Measurements from ENCODE around the gene CEACAM8. TPM values are rescaled to one million over a fixed set of nuclear protein-coding genes. Genes with fewer than 3 reads are reported as not detected.

Gene CEACAM8
- not detected for polyA plus RNA-seq (2012; ENCODE audit: insufficient read length, low read depth)

GRCh38 chr19:42594617-42595489, at the start of gene CEACAM8:
CEACAM8 (minus strand) TSS chr19:42594924; CDS start chr19:42594828, 96 bp downstream.
- TF ChIP-seq, protein P1, sequence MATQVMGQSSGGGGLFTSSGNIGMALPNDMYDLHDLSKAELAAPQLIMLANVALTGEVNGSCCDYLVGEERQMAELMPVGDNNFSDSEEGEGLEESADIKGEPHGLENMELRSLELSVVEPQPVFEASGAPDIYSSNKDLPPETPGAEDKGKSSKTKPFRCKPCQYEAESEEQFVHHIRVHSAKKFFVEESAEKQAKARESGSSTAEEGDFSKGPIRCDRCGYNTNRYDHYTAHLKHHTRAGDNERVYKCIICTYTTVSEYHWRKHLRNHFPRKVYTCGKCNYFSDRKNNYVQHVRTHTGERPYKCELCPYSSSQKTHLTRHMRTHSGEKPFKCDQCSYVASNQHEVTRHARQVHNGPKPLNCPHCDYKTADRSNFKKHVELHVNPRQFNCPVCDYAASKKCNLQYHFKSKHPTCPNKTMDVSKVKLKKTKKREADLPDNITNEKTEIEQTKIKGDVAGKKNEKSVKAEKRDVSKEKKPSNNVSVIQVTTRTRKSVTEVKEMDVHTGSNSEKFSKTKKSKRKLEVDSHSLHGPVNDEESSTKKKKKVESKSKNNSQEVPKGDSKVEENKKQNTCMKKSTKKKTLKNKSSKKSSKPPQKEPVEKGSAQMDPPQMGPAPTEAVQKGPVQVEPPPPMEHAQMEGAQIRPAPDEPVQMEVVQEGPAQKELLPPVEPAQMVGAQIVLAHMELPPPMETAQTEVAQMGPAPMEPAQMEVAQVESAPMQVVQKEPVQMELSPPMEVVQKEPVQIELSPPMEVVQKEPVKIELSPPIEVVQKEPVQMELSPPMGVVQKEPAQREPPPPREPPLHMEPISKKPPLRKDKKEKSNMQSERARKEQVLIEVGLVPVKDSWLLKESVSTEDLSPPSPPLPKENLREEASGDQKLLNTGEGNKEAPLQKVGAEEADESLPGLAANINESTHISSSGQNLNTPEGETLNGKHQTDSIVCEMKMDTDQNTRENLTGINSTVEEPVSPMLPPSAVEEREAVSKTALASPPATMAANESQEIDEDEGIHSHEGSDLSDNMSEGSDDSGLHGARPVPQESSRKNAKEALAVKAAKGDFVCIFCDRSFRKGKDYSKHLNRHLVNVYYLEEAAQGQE (IDR thresholded peaks at IDR 0.05; ENCODE audit: insufficient read depth in 1 of 2, low read depth in 2 of 2, low read length in 2 of 2) = no peak
- TF ChIP-seq SIN3A (IDR thresholded peaks at IDR 0.05; ENCODE audit: borderline replicate concordance, insufficient read depth, low read length) = no peak
- TF ChIP-seq FOXP2 (optimal IDR thresholded peaks at IDR 0.05; ENCODE audit: borderline replicate concordance, extremely low read depth, extremely low read length, insufficient read depth) = no peak
- TF ChIP-seq TAF1 (IDR thresholded peaks at IDR 0.05; ENCODE audit: borderline replicate concordance, insufficient read depth, low read length) = no peak
- TF ChIP-seq POLR2AphosphoS5 (IDR thresholded peaks at IDR 0.05; ENCODE audit: low read depth, low read length) = no peak

- TF ChIP-seq SIN3A (IDR thresholded peaks at IDR 0.05; ENCODE audit: borderline replicate concordance, insufficient read depth, low read length) (no peak), FOXP2 (optimal IDR thresholded peaks at IDR 0.05; ENCODE audit: borderline replicate concordance, extremely low read depth, extremely low read length, insufficient read depth) (no peak), POLR2AphosphoS5 (IDR thresholded peaks at IDR 0.05; ENCODE audit: low read depth, low read length) (no peak), TAF1 (IDR thresholded peaks at IDR 0.05; ENCODE audit: borderline replicate concordance, insufficient read depth, low read length) (no peak)
- TF ChIP-seq, protein P1 (IDR thresholded peaks at IDR 0.05; ENCODE audit: insufficient read depth in 1 of 2, low read depth in 2 of 2, low read length in 2 of 2) = no peak
Observed at GRCh38 chr19:42635233-42635539, 40.5 kb upstream of the CEACAM8 start.

DNA sequence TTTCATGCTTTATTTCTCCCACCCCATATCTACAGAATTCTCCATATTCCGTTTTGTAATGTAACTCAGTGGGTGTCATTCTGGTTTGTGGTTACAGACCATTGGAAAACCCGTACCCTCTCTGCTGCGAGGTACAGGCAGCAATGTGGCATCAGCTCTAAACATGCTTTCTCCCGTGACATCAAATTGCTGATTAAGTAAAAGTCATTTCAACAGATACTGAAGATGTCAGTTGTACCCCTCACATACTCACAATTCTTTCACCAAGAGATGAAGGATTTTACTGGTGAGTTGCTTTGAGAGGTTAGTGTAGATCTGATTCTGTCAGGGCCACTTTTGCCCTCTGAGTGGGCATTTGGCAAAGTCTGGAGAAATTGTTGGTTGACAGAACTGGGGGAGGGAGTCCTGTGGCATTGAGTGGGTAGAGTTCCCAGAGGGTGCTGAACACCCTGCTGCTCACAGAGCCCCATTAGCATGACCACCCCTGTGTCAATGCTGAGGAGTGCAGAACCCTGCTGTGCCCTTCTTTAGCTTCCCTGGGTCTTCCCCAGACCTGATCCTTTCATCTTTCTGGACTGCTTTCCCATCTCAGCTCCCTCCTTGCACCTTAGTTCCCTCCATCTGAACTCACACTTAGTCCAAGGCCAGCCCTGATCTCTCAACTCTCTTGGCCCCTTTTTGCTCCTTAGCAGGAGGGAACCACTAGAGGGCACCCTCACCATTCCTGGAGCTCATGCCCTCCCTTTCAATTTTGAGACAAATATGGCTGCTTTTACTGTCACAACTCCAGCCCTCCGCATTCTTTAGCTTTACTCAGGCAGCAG, 39.9 kb upstream of the CEACAM8 start:
- TF ChIP-seq TAF1 (IDR thresholded peaks at IDR 0.05; ENCODE audit: borderline replicate concordance, insufficient read depth, low read length) (no peak), FOXP2 (optimal IDR thresholded peaks at IDR 0.05; ENCODE audit: borderline replicate concordance, extremely low read depth, extremely low read length, insufficient read depth) (no peak), SIN3A (IDR thresholded peaks at IDR 0.05; ENCODE audit: borderline replicate concordance, insufficient read depth, low read length) (no peak), POLR2AphosphoS5 (IDR thresholded peaks at IDR 0.05; ENCODE audit: low read depth, low read length) (no peak)
- TF ChIP-seq, protein P1 (IDR thresholded peaks at IDR 0.05; ENCODE audit: insufficient read depth in 1 of 2, low read depth in 2 of 2, low read length in 2 of 2) = no peak

GRCh38 chr19:42629191-42629590, 34.5 kb upstream of the CEACAM8 start:
- no peak for TF ChIP-seq FOXP2 (optimal IDR thresholded peaks at IDR 0.05; ENCODE audit: borderline replicate concordance, extremely low read depth, extremely low read length, insufficient read depth)
- no peak for TF ChIP-seq SIN3A (IDR thresholded peaks at IDR 0.05; ENCODE audit: borderline replicate concordance, insufficient read depth, low read length)
- TF ChIP-seq, protein P1 (IDR thresholded peaks at IDR 0.05; ENCODE audit: insufficient read depth in 1 of 2, low read depth in 2 of 2, low read length in 2 of 2) = no peak
- no peak for TF ChIP-seq TAF1 (IDR thresholded peaks at IDR 0.05; ENCODE audit: borderline replicate concordance, insufficient read depth, low read length)
- no peak for TF ChIP-seq POLR2AphosphoS5 (IDR thresholded peaks at IDR 0.05; ENCODE audit: low read depth, low read length)
